Retinal pigment epithelial cell (primary cell): ENCODE results near the gene CCL27.

Experiments used
- DNase-seq: peaks from one replicate; pipeline ENCODE4 v3.0.0-alpha.2; 2010; ENCODE audit warnings: low read depth
- H3K4me3 ChIP-seq: 2 replicates; pipeline ENCODE4 v1.5.1; 2011; ENCODE audit warnings: mild to moderate bottlenecking, low read length, control low read depth, moderate library complexity
- TF ChIP-seq, protein P1 (sequence below): conservative IDR thresholded peaks from 2 replicates; pipeline ENCODE4 v1.5.1; 2011; ENCODE audit warnings: low read depth, low read length, control low read depth, inconsistent platforms

CCL27 gene

GRCh38 chr9:34625186-34625486 is 37.3 kb downstream of the CCL27 start:
- DNase-seq = no peak
- H3K4me3 ChIP-seq = no peak overlapping the region
- TF ChIP-seq, protein P1, sequence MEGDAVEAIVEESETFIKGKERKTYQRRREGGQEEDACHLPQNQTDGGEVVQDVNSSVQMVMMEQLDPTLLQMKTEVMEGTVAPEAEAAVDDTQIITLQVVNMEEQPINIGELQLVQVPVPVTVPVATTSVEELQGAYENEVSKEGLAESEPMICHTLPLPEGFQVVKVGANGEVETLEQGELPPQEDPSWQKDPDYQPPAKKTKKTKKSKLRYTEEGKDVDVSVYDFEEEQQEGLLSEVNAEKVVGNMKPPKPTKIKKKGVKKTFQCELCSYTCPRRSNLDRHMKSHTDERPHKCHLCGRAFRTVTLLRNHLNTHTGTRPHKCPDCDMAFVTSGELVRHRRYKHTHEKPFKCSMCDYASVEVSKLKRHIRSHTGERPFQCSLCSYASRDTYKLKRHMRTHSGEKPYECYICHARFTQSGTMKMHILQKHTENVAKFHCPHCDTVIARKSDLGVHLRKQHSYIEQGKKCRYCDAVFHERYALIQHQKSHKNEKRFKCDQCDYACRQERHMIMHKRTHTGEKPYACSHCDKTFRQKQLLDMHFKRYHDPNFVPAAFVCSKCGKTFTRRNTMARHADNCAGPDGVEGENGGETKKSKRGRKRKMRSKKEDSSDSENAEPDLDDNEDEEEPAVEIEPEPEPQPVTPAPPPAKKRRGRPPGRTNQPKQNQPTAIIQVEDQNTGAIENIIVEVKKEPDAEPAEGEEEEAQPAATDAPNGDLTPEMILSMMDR = no peak

DNA sequence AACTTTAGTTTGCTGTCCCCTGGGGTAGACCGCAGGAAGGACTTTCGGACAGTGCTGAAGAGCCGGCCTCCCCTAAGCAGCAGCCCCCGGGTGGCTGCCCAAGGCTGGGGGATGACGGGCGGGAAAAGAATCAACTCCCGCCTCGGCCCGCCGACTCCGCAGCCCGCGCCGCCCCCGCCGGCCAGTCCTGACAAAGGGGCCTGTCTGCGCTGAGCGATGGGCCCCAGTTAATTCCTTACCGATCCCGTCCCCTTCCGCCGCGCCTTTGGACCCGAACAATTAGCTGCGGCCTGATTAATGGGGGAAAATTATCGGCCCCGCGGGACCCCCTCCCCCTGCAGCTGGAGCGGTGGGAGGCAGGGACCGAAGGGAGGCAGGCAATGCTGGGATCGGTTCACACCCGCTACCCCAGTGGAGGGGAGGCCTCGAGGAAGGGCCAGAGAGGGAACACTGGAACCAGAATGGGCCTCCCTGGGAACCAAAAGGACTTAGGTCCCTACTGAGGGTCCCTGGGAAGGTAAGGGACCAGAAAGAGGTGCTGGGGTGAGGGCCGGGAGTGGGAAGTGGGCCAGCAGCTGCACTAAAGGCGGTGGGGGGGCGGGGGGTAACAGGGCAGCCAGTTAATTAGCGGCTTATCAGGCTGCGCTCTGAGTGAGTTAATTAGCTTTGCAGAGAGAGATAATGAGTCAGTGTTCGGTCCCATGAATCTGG is 37.8 kb downstream of the CCL27 start:
- TF ChIP-seq, protein P1 = no peak
- no peak overlapping the region for H3K4me3 ChIP-seq
- no peak for DNase-seq

- TF ChIP-seq, protein P1 = no peak
- H3K4me3 ChIP-seq = no peak overlapping the region
- DNase-seq = no peak
Observed at GRCh38 chr9:34623374-34624235, 38.9 kb downstream of the CCL27 start.

DNA sequence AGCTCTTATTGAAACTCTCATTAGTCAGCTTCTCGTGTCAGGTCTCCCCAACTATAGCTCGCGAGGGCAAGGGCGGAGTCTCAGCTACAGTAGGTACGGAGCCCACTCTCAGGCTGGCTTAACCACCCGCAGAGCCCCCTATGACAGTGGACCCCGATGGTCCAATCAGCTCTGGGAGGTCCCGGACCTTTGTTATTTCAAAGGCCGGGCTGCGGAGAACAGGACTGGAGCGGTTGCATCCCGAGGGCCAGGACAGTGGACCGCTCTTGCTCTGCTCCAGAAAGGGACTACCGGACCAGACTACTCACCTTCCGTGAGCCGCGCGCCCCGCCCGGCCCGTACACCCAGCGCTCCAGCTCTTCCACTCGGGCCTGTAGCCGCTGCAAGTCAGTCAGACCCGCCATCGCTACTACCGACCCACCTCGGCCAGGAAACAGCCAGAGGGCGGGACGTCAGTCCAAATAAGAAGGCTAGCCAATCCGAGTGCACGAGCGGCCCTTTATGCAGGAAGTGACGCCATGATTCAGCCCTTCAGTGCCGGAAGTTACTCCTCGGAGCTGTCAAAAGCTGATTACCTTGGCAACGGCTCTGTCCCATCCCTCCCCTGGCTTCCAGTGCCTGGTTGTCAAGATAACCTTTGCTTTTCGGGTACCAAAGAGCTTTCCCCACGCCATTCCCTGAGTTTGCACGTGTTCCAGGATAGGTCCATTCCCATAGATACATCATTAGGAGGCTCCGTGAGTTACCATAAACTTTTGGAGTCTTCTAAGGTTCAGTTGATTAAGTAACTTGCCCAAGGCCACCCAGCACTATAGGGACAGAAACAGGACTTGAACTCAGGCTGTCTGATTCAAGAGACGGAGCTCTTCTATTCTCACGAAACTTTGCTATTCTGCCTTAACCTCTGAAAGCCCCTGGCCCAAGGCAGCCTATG is 42.1 kb downstream of the CCL27 start, which contains the start of gene DCTN3:
Gene DCTN3 (minus strand): TSS at position 435 of the 934 bp plus-strand sequence. CDS start 31 bp downstream, at position 404.
- peak within 1 kb of the TSS; percentile 94 for H3K4me3 ChIP-seq
- TF ChIP-seq, protein P1 = no peak
- DNase-seq = peak; percentile 78

- no peak for DNase-seq
- H3K4me3 ChIP-seq = no peak overlapping the region
- TF ChIP-seq, protein P1 = no peak
Observed at GRCh38 chr9:34615132-34615531, 47.3 kb downstream of the CCL27 start.

- H3K4me3 ChIP-seq = peak overlapping the region; percentile 88
- TF ChIP-seq, protein P1 = peak; percentile 88
- peak; percentile 29 for DNase-seq
Observed at GRCh38 chr9:34612788-34613390, 49.6 kb downstream of the CCL27 start.
